DMS153 (cell line): ENCODE data around the gene SLC27A5.
"Not testable (repeated sequence)": the region's sequence is repeated elsewhere in the genome, so short reads cannot be mapped to it uniquely, and the experiment has no call there.

Experiments
- DNase-seq: peaks from one replicate; lab custom pipeline; 2025; lab: John Stamatoyannopoulos, UW

SLC27A5 gene

DNA sequence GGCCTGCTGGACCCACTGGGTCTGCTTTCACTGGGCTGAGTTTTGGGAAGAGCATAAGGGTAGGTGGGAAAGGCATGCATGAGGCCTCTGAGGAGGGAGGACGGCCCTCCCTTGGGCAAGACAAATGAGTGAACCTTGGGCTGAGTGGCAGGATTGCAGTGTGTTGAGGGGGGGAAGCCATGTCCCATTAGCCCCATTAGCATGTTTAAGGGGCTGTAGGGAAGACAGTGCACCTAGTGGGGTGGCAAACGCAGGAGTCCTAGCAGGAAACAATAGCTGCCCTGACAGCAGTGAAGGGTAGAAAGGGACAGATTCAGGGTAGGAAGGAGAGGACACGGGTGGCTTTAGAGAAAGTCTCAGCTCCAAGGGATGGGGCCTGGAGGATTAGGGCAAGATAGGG lies 10.9 kb upstream of the SLC27A5 start:
- no peak for DNase-seq

DNA sequence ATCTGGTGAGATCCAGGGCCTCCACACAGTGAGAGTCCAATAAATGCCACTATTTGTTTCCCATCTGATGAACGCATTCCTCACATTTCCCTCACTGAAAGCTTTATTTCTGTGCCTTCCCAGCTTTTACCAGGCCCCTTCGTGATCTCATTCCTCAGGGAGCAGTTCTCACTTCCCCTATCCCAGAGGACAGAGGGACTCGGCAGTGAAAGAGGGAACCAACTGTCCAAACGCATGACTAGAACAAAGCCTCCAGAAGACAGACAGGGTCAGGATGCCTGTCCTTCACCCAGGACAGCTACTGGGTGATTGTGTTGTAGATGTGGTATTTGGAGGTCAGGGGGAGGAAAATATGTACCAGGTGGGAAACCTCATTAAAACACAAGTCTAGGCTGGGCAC lies 9.9 kb upstream of the SLC27A5 start:
- no peak for DNase-seq

DNA sequence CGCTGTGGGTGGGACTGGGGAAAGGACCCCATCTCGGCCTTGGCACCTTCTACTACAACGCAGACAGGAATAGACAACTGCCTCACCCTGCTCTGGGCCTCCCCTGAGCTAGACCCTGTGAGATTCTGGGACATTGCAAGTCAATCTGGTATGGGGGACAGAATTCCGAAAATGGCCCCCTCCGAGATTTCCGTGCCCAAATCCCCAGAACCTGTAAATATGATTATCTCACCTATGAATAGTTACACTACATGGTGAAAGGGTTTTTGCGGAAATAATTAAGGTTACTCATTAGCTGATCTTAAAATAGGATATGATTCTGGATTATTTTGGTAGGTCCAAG lies 8.4 kb upstream of the SLC27A5 start:
- no peak for DNase-seq

DNA sequence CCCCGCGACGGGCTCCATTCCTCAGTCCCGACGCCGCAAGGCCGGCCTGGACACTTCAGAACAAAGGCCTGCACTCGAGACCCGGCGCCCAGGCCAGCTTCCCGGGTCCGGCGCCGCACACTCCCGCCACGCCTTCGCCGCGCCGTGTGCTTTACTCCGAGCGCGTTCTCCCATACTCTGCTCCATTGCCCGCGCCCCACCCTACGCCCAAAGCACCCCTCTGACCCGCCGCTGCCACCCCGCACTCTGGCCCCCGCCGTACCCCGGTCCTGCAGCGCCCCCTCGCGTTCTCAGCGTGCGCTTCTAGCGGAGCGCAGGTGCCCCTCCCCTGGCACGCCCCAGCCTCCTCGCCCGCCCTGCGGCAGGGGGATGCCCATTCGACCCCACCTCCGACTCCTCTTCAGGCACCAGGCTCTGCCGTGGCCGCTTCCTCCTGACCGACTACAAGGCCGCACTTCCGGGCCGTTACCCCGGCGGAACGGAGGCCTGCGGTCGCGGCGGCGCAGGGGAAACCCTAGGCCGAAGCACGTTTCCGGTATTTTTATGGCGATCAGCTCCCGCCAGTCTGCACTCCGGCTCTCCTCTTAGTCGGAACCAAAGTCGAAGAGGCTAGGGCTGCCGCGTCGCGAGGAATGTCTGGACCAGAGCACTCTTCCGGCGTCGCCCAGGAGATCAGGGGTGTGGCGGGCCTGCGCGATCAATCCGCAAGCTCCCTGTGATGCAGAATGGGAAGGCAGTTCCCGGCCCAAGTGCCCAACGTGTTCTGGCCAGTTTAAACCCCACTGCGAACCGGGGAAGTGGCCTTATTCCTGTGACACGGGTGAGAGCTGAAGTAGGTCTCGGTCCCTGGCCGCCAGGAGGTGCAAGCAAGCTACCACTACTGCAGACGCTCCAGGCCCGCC lies 7.8 kb upstream of the SLC27A5 start, which contains the start of gene ZBTB45:
Gene ZBTB45 (minus strand): TSS at position 456 of the 902 bp plus-strand sequence. CDS start 2,137 bp downstream, outside the sequence.
- peak; percentile 93 for DNase-seq

DNA sequence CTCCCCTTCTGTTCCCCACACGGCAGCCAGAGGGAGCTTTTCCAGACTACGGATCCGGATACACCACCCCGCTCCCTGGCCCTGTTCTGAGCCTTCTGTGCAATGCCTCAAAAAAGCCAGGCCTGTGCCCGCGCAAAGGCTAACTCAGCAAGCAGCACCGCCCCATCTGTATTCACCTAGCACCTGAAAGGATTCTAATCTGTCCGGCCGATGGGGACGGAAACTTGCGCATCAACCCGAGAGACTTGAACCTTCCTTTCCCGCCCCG lies 7.2 kb upstream of the SLC27A5 start:
- DNase-seq: peak; percentile 47

DNA sequence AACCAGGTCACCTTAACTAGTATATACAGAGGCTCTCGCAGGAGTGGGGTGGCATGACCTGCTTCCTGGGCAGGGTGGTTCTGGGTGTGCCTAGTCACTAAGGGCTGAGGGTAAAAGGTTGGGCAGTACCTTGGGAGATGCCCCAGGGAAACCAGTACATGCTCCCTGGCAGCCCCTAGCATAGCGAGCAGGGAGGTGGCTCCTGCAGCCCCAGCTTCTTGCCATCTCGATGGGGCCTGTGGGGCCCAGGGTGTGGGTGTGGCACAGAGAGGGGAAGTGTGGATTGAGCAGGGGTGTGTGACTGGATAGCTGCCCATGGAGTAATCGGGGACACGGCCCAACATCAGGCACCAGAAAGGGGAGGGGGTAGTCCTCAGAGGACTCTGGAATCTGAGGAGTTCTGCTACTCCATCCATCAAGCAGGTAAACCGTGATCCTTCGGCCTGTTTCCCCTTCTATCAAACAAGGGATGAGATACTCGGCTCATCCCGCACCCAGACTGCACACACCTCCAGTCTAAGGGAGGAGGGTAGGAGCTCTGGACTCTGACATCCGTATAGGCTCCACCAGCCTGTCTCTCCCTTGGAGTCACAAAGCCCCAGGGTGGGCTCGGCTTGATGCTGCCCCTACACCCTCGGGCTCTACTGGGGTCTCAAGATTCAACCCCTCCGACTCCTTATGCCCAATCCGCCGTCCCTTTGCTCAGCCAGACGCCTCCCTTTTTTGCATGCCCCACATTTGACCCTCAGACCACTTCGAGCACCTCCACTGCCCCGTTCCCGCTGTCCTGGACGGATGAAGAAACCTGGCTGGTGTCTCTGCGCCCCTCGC lies 6.7 kb upstream of the SLC27A5 start:
- DNase-seq: no peak

DNA sequence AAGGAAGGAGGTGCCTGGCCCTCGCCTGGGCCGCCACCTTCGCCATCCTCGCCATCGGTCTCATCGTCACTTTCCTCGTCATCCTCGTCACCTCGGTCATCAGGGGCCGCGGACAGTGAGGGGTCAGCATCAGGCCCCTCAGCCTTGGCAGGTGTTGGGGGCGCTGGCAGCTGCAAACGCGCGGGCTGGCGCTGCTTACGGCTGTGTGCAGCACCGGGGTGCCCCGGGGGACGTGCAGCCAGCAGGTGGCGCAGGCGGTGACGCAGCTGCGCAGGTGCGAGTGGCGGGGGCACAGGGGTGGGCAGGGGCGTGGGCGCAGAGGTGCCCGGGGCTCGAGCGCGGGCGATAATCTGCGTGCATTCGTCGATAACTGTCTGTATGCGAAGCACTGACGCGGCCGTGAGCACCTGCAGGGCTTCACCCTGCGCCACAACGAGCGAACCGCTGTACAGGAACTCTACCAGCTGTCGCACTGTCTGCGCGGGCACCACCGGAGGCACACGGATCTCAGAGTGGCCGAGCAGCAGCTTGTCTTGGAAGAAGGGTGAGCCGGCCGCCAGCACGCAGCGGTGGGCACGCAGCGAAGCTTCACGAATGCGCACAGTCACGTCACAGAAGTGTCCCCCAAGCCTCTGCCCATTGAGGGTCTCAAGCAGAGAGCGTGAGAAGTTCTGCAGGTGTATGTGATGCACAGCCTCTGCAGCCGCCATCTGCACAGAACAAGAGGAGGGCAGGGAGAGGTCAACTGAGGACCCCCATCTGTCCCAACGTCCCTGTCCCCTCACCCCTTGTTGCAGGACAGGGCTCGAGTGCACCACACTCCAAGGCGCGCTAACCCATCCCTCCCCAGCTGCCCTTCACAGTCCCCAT lies 5.4 kb upstream of the SLC27A5 start:
- no peak for DNase-seq

DNA sequence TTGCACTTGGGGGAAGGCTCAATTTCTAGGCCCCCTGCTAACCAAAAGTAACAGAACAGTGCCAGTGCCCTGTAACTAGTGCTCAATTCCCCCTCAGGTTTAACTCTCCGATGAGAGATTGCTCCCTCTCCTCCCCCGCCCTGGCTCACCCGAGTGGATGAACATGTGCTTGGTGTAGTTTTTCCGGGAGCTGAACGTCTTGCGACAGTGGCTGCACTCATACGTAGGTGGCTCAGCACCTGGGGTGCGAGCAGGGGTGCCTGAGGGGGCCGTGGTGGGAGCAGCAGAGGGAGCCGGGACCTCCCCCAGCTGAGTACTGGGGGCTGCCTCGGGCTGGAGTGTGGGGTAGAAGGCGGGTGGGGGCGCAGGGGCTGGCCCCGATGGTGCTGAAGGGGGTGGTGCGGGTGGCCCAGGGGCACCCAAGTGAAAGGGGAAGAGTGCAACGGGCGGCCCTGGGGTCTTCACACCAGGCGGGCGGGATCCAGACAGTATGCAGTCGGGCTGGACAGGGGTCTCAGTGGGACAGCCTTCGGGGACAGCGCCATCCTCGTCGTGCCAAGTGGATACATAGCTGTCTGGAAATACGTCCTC lies 4.5 kb upstream of the SLC27A5 start:
- no peak for DNase-seq

DNA sequence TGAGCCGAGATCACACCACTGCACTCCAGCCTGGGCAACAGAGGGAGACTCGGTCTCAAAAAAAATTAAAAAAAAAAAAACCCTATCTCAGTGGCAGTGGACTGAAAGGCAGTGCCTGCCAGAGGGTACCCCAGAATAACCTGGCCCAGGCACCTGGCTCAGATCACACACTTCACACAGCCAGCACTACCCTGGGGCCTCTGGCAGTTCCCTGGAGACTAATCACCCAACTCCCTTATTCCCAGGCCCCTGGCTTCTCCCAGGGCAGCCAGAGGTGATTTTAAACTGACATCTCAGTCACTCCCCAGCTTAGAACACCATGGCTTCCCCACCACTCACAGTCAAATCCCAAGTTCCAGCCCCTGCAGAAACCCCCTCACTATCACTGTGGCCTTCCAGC lies 3.5 kb upstream of the SLC27A5 start:
- no peak for DNase-seq

DNA sequence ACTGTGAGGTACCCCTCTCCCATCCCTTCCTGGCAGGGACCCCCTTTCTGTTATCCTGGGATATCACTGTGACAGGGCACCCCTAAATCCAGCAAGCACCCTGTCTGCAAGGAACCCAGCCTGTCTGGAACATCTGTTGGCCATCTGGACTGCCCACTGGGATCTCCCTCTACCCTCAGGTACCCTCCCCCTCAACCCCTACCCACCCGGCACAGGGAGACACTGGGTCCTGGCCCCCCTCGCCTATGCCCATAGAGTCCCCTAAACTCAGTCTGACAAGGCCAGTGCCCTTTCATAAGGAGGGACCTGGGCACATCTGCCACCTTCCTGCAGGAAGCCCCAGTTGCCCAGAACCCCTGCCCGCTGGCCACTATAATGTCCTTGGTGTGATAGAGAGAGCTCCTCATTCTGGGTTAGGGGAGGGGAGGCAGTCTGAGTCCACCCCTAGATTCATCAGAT lies 2.8 kb upstream of the SLC27A5 start:
- DNase-seq: no peak

DNA sequence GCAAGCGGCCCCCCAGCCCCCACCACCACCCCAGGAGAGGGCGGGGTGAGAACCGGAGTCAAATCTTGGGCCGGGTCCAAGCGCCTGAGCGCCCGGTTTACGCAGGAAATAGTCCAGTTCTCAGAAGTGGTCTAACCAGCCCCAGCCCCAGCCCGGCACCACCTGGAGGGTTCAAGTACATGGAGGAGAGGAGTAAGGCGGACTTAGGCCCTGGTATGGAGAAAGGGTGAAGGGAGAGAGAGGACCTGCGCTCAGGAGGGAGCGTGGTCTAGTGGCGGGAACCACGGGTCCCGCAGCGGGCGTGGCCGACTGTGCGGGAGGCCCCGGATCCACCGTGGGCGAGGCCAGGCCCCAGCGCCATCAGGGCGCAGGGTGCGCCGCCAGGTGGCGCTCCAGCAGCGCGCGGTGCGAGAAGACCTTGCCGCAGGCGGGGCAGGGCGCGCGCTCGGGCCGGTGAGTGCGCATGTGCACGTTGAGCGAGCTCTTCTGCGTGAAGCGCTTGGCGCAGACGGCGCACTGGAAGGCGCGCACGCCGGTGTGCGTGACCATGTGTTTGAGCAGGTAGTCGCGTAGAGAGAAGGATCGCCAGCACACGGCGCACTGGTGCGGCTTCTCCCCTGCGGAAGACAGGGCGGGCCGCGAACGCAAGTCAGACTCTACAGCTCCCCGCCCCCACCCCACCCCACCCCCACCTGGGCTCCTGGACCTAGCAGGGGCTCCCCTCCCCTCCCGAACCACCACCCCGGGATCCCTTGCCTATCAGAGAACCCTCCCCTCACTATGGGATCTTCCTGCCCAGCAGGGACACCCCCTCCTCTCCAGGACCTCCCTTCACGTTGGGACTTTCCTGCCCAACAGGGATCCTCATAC lies 2.1 kb upstream of the SLC27A5 start:
- DNase-seq: peak; percentile 88

DNA sequence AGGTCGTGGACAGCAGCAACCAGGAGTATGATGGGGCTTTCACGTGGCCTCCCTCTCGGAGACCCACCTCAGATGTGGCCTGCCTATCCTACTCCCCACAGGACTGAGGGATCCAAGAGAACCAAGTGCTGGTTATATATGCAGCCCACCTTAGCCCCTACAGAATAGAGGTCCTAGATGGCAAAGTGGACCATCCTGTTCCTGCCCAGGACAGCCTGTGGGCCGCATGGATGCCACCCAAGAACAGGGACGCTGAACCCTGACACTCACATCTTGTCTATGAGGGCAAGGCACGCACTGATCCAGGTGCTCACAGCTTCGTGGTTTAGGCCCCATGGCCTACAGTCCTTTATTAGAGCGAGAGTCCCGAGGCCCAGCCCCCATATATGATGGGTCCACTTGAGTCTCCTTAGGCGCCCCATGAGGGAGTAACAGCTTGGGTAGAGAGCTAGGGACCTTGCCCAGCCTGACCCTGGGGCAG lies 1.5 kb upstream of the SLC27A5 start:
- no peak for DNase-seq

DNA sequence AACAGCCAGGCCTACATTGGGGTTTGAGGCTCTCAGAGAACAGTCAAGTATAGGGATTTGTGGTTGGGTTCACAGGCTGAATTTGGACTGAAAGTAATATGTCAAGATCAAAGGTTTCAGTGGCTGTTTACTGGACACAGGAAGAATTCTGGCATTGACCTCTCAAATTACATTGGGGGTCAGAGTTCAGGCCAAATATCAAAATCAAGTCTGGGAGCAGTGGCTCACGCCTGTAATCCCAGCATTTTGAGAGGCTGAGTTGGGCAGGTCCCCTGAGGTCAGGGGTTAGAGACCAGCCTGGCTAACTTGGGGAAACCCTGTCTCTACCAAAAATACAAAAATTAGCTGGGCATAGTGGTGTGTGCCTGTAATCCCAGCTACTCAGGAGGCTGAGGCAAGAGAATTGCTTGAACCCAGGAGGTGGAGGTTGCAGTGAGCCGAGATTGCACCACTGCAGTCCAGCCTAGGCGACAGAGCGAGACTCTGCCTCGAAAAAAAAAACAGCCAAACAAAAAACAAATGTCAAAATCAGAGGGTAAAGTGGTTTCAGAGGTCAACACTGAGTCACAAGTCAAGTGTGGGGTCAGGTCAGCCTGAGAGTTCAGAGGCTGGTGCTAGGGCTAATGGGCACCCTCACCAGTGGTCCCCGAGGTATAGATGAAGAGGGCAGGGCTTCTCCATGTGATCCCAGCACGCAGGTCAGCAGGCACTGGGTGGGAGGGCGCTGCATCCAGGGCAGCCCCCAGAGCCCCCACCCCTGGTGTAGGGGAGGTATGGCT lies 1.5 kb downstream of the SLC27A5 start:
- no peak for DNase-seq

DNA sequence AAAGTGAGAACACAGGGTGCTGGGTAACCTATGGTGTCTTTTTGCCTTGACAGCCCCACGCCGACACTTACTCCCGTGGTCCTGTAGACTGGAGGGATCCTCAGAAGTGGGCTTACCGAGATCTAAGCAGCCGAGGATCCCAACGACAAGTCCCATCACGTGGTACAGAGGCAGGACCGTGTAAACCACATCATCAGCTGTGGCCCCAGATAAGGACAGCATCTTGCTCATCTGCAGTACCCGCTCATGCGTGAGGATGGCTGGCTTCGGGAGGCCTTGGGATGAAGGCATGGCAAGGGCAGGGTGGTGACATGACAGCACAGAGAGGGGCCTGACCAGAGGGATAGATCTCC lies 2.1 kb downstream of the SLC27A5 start:
- DNase-seq: no peak

DNA sequence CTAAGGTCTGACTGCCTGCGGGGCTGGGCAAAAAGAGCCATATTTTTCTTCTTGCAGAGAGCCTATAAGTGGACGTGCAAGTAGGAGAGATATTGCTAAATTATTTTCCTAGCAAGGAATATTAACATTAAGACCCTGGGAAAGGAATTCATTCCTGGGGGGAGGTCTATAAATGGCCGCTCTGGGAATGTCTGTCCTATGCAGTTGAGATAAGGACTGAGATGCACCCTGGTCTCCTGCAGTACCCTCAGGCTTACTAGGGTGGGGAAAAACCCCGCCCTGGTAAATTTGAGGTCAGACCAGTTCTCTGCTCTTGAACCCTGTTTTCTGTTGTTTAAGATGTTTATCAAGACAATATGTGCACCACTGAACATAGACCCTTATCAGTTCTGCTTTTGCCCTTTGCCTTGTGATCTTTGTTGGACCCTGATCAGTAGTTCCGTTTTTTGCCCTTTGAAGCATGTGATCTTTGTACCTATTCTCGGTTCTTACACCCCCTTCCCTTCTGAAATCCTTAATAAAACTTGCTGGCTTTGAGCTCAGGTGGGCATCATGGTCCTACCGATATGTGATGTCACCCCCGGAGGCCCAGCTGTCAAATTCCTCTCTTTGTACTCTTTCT lies 4.1 kb downstream of the SLC27A5 start:
- not testable (repeated sequence) for DNase-seq

DNA sequence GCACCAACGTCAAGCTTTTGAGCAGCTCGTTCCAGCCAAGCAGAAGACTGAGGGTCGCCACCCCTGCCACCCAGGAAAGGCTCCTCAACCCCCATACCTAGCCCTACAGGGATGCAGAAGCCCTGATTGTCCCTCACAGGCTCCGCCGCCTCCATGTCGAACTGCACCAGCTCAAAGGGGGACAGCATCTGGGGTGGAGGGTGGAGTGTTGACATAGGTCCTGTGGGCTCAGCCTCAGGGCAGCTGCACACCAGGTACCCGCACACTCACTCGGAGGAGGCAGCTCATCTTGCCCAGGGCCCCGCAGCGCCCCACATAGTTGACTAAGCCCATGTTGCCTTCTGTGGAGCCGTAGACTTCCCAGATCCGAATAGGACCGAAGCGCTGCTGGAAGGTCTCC lies 11.6 kb downstream of the SLC27A5 start:
- DNase-seq: no peak

DNA sequence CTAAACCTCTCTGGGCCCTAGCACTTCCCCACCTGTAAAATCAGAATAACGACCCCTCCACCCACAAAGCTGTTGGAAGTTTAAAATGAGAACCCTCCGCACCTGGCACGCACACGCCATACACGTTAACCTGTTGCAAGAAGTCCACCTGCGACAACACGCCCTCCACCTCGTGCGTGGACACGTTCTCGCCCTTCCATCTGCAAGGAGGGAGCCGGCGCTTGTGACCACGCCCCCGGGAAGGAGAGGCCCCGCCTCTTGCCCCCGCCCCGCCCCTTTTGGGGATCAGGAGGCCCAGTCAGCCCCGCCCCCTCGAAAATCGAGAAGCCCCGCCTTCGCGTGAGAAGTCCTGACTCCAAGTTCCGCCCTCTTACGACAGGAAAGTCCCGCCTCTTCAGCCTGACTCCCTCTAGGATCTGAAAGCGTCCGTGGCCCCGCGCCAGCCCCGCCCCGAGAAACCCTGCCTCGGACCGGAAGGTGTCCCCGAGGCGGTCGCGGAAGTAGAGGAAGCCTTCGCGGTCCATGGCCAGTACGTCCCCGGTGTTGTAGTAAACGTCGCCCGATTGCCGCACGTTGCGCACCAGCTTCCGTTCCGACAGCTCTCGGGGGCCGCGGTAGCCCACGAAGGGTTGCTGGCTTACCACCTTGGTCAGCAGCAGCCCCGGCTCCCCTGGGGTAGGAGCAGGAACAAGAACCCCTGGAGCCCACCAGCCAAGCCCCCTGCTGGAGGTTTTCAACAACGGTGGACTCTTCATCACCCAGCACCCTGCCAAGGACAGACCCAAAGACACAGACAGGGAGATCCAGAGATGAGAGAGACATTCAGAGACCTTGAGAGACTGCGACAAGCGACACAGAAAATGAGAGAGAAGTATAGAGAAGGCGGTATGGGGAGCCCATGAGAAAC lies 12.5 kb downstream of the SLC27A5 start:
- DNase-seq: peak; percentile 98

DNA sequence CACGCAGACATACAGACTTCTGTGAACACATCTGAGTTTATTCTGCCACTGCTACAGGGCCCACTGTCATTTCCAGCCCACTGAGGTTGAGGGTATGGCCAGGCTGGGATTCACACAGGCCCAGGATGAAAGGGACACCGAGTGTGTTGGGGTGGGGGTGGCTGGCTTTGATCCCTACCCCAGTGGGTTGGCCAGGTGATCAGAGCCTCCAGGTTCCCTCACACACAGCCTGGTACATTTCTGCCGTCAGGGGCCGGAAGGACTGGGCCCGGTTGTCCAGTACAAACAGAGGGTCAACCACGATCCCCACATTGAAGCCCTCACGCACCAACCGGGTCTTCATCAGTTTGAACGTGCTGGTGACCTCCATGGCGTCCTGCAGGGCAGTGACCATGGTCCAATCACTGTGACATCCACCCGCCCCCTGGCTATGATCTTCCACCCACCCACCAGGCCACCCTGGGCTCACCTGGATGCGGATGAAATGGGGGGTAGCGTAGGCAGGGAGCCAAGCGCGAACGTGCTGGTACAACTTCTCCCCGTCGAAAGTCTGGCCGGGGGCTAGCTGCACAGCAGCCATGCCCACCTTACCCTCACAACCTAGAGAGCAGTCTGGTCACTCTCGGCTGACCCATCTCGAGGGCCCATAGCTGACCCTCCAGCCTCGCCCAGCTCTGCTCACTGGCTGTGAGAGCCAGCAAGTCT lies 13.3 kb downstream of the SLC27A5 start:
- no peak for DNase-seq
